H1 (cell line): Measurements from ENCODE around the gene CASKIN2. TPM values are rescaled to one million over a fixed set of nuclear protein-coding genes. Genes with fewer than 3 reads are reported as not detected.

Experiments used
- CTCF ChIA-PET: fragments of 300-600 bp; sonication (Branson Sonifier 250); formaldehyde crosslinking; loops from one replicate; lab custom pipeline; 2021; ENCODE audit not compliant: partially characterized antibody; lab: Charles Lee
- POLR2A ChIA-PET: fragments of 300-600 bp; sonication (Branson Sonifier 250); formaldehyde crosslinking; loops from one replicate; lab custom pipeline; 2021; ENCODE audit warnings: inconsistent platforms; ENCODE audit not compliant: partially characterized antibody; lab: Charles Lee
- DNase-seq, 2 experiments: peaks; one replicate each; pipeline versions ENCODE4 v3.0.0 to v3.0.0-alpha.2; 2010 to 2022; ENCODE audit warnings: low spot score in 2 of 2, low read depth in 1 of 2, mixed read lengths in 1 of 2
- FAIRE-seq: peaks from 2 replicates; lab custom pipeline; 2011; peaks lifted over from hg19 to GRCh38; lab: Jason Lieb, UNC
- H2AFZ ChIP-seq: 2 replicates; pipeline ENCODE4 v1.8.1; 2012; ENCODE audit warnings: low read length, inconsistent platforms
- H2AK5ac ChIP-seq: 2 replicates; pipeline ENCODE4 v1.6.1; 2013; ENCODE audit warnings: low read depth, low read length
- H2BK120ac ChIP-seq: replicated peaks from 2 replicates; pipeline ENCODE3; 2013; ENCODE audit warnings: low read depth, low read length, inconsistent platforms
- H2BK12ac ChIP-seq: 2 replicates; pipeline ENCODE4 v1.6.1; 2013; ENCODE audit warnings: low read depth, low read length
- H2BK15ac ChIP-seq: 2 replicates; pipeline ENCODE4 v1.6.1; 2013; ENCODE audit warnings: low read length
- H2BK20ac ChIP-seq: 2 replicates; pipeline ENCODE4 v1.6.1; 2013; ENCODE audit warnings: low read length
- H2BK5ac ChIP-seq: 2 replicates; pipeline ENCODE4 v1.6.1; 2013; ENCODE audit warnings: low read depth, low read length
- H3K14ac ChIP-seq: 2 replicates; pipeline ENCODE4 v1.6.1; 2013; ENCODE audit warnings: inconsistent platforms; ENCODE audit not compliant: insufficient read length
- H3K18ac ChIP-seq: 2 replicates; pipeline ENCODE4 v1.6.1; 2013; ENCODE audit warnings: low read length; ENCODE audit errors: extremely low read depth
- H3K23ac ChIP-seq: 2 replicates; pipeline ENCODE4 v1.6.1; 2013; ENCODE audit warnings: inconsistent platforms; ENCODE audit not compliant: insufficient read length
- H3K23me2 ChIP-seq: 2 replicates; pipeline ENCODE4 v1.6.1; 2013; ENCODE audit warnings: low read depth, low read length
- H3K27ac ChIP-seq: 2 replicates; pipeline ENCODE4 v1.6.1; 2011; ENCODE audit warnings: low read depth, low read length, inconsistent platforms
- H3K27me3 ChIP-seq, 4 experiments: replicated peaks in 1 of 4; 1 replicate in 1 of 4; 2 replicates in 3 of 4; pipeline versions ENCODE4 v1.6.1 to v1.8.1; 2011 to 2013; ENCODE audit warnings: low read length in 3 of 4, mild to moderate bottlenecking in 3 of 4, inconsistent platforms in 2 of 4, mixed read lengths in 2 of 4, moderate library complexity in 1 of 4; ENCODE audit not compliant: control insufficient read depth in 3 of 4, insufficient read depth in 3 of 4; ENCODE audit errors: extremely low read depth in 1 of 4
- H3K36me3 ChIP-seq, 4 experiments: 2 replicates each; pipeline versions ENCODE4 v1.6.1 to v1.8.1; 2011 to 2013; ENCODE audit warnings: mild to moderate bottlenecking in 4 of 4, low read length in 3 of 4, moderate library complexity in 2 of 4, control low read depth in 1 of 4, inconsistent platforms in 1 of 4; ENCODE audit not compliant: insufficient read depth in 4 of 4, control insufficient read depth in 2 of 4
- H3K4ac ChIP-seq: replicated peaks from 2 replicates; pipeline ENCODE3; 2013; ENCODE audit warnings: low read length, low read depth, mixed read lengths, inconsistent platforms; ENCODE audit not compliant: insufficient read length
- H3K4me1 ChIP-seq, 4 experiments: replicated peaks in 1 of 4; 1 replicate in 1 of 4; 2 replicates in 3 of 4; pipeline versions ENCODE4 v1.6.1 to v1.8.1; 2011 to 2013; ENCODE audit warnings: low read length in 3 of 4, inconsistent platforms in 2 of 4, mixed read lengths in 1 of 4; ENCODE audit not compliant: insufficient read depth in 4 of 4, control insufficient read depth in 3 of 4
- H3K4me2 ChIP-seq, 2 experiments: 2 replicates each; pipeline versions ENCODE4 v1.6.1 to v1.8.1; 2011 to 2013; ENCODE audit warnings: low read depth in 2 of 2, low read length in 2 of 2, control low read depth in 1 of 2, inconsistent platforms in 1 of 2, mild to moderate bottlenecking in 1 of 2; ENCODE audit not compliant: insufficient read depth in 1 of 2
- H3K4me3 ChIP-seq, 4 experiments: fragments of 200-600, 300-600 bp in 1 of 4; sonication (generic), shearing (Covaris generic), sonication (Bioruptor Twin) in 1 of 4; 2 replicates each; pipeline versions ENCODE4 v1.5.1 to v1.8.1; 2011 to 2016; ENCODE audit warnings: low read length in 4 of 4, low read depth in 3 of 4, control low read depth in 2 of 4, inconsistent platforms in 2 of 4, mild to moderate bottlenecking in 2 of 4, mixed read lengths in 1 of 4, moderate library complexity in 1 of 4; ENCODE audit not compliant: insufficient read depth in 2 of 4; ENCODE audit errors: extremely low read depth in 1 of 4
- H3K56ac ChIP-seq: replicated peaks from 2 replicates; pipeline ENCODE3; 2013; ENCODE audit warnings: low read depth, mild to moderate bottlenecking, mixed read lengths, low read length, inconsistent platforms; ENCODE audit not compliant: insufficient read length
- H3K79me1 ChIP-seq: 2 replicates; pipeline ENCODE4 v1.6.1; 2013; ENCODE audit warnings: low read depth, low read length, control low read depth
- H3K79me2 ChIP-seq, 2 experiments: 2 replicates each; pipeline versions ENCODE4 v1.6.1 to v1.8.1; 2012 to 2013; ENCODE audit warnings: low read length in 2 of 2, mild to moderate bottlenecking in 2 of 2, inconsistent platforms in 1 of 2; ENCODE audit not compliant: insufficient read depth in 2 of 2, control insufficient read depth in 1 of 2
- H3K9ac ChIP-seq, 4 experiments: replicated peaks in 1 of 4; 1 replicate in 1 of 4; 2 replicates in 3 of 4; pipeline versions ENCODE4 v1.6.1 to v1.8.1; 2011 to 2013; ENCODE audit warnings: low read depth in 3 of 4, low read length in 3 of 4, control low read depth in 2 of 4, mild to moderate bottlenecking in 2 of 4, moderate library complexity in 2 of 4, inconsistent platforms in 1 of 4; ENCODE audit errors: extremely low read depth in 1 of 4
- H3K9me3 ChIP-seq, 2 experiments: 2 replicates each; pipeline versions ENCODE4 v1.6.1 to v1.8.1; 2012 to 2013; ENCODE audit warnings: mild to moderate bottlenecking in 2 of 2, moderate library complexity in 2 of 2, control low read depth in 1 of 2, inconsistent platforms in 1 of 2, low read depth in 1 of 2, low read length in 1 of 2, mixed read lengths in 1 of 2; ENCODE audit not compliant: insufficient read depth in 2 of 2
- H4K20me1 ChIP-seq, 2 experiments: replicated peaks in 1 of 2; 2 replicates each; pipeline versions ENCODE3 to v1.8.1; 2011 to 2013; ENCODE audit warnings: inconsistent platforms in 2 of 2, low read length in 2 of 2, mild to moderate bottlenecking in 1 of 2; ENCODE audit not compliant: insufficient read depth in 2 of 2, control insufficient read depth in 1 of 2
- H4K5ac ChIP-seq: 2 replicates; pipeline ENCODE4 v1.6.1; 2013; ENCODE audit warnings: low read length, low read depth, mixed read lengths, inconsistent platforms; ENCODE audit not compliant: insufficient read length
- H4K8ac ChIP-seq: 2 replicates; pipeline ENCODE4 v1.8.0; 2013; ENCODE audit warnings: mild to moderate bottlenecking, moderate library complexity, low read length, inconsistent platforms; ENCODE audit not compliant: insufficient read depth; ENCODE audit errors: extremely low read depth
- H4K91ac ChIP-seq: replicated peaks from 2 replicates; pipeline ENCODE3; 2013; ENCODE audit warnings: low read length, mixed read lengths, inconsistent platforms; ENCODE audit not compliant: insufficient read length
- CEBPB ChIP-seq: IDR thresholded peaks from 2 replicates; pipeline ENCODE4 v1.6.1; 2012; ENCODE audit warnings: low read depth, low read length
- CTBP2 ChIP-seq: IDR thresholded peaks from 2 replicates; pipeline ENCODE4 v1.7.0; 2011; ENCODE audit warnings: borderline replicate concordance, mild to moderate bottlenecking, moderate library complexity, mixed read lengths, low read length; ENCODE audit not compliant: insufficient read depth, insufficient read length
- EP300 ChIP-seq, 2 experiments: IDR thresholded peaks; 1 replicate in 1 of 2; 2 replicates in 1 of 2; pipeline ENCODE4 v1.6.1; 2011 to 2012; ENCODE audit warnings: low read depth in 2 of 2, low read length in 2 of 2, mild to moderate bottlenecking in 2 of 2, borderline replicate concordance in 1 of 2, inconsistent platforms in 1 of 2, moderate library complexity in 1 of 2
- FOSL1 ChIP-seq: IDR thresholded peaks from 2 replicates; pipeline ENCODE4 v1.6.1; 2011; ENCODE audit warnings: mild to moderate bottlenecking, low read depth, low read length, moderate library complexity; ENCODE audit not compliant: insufficient read depth
- GTF2F1 ChIP-seq: IDR thresholded peaks from 2 replicates; pipeline ENCODE4 v1.6.1; 2012; ENCODE audit warnings: low read depth, low read length, improper control_type of control experiment, borderline replicate concordance
- KDM4A ChIP-seq: IDR thresholded peaks from one replicate; pipeline ENCODE4 v1.7.1; 2012; ENCODE audit warnings: low read depth, mild to moderate bottlenecking, moderate library complexity, low read length, inconsistent platforms; ENCODE audit not compliant: severe bottlenecking
- POU5F1 ChIP-seq: IDR thresholded peaks from 2 replicates; pipeline ENCODE4 v1.6.1; 2011; ENCODE audit warnings: low read depth, mild to moderate bottlenecking, low read length, moderate library complexity
- SIRT6 ChIP-seq: IDR thresholded peaks from one replicate; pipeline ENCODE4 v1.7.1; 2012; ENCODE audit warnings: low read length, inconsistent platforms
- TBP ChIP-seq: IDR thresholded peaks from 2 replicates; pipeline ENCODE4 v1.6.1; 2011; ENCODE audit warnings: low read depth, low read length, improper control_type of control experiment
- USF2 ChIP-seq: IDR thresholded peaks from 2 replicates; pipeline ENCODE4 v1.6.1; 2011; ENCODE audit warnings: low read length, improper control_type of control experiment
- ZNF274 ChIP-seq: IDR thresholded peaks from 2 replicates; pipeline ENCODE4 v1.7.0; 2012; ENCODE audit warnings: low read length, borderline replicate concordance; ENCODE audit errors: extremely low read depth
- WGBS, 2 experiments: shearing (Covaris generic) in 1 of 2; methylation state at CpG; one replicate each; pipeline versions ENCODE4 v1.1.6 to v1.1.7; 2013 to 2015; ENCODE audit warnings: low lambda C conversion rate in 2 of 2, mixed read lengths in 2 of 2, inconsistent platforms in 1 of 2, low coverage in 1 of 2, missing lambda C conversion rate in 1 of 2; ENCODE audit not compliant: insufficient replicate concordance in 2 of 2, insufficient coverage in 1 of 2, insufficient read length in 1 of 2; ENCODE audit errors: extremely low coverage in 1 of 2, missing lambda C conversion rate in 1 of 2; 5-methylcytosine and 5-hydroxymethylcytosine counted together
- polyA plus RNA-seq, 7 experiments: library from polyadenylated mRNA; depleted of rRNA in 3 of 7; stranded (reverse) in 5 of 7; unstranded in 2 of 7; fragments of >200 nt in 5 of 7; fragments of 200-250 nt in 2 of 7; gene quantifications; 1 replicate in 5 of 7; 2 replicates in 1 of 7; 4 replicates in 1 of 7; pipeline versions ENCODE4 v1.2.1 to v1.2.3, GENCODE V29; 2011 to 2013; ENCODE audit warnings: missing spikeins in 2 of 7, mixed read lengths in 2 of 7
- total RNA-seq: library from RNA; stranded (reverse); fragmentation: NEBNext Ultra II Directional; extraction: Animal tissue kit (Norgen Biotek cat#: 25700); gene quantifications from 2 replicates; pipeline ENCODE4 v1.2.1, GENCODE V29; 2021

The CASKIN2 gene
- total and polyA plus RNA-seq, 2 of the 8 experiments (the other 6 are each of a cell fraction or from before 2014, with no cell fraction given), result 6.7 to 32.3 TPM

GRCh38 chr17:75465039-75465438 lies 50.3 kb downstream of the CASKIN2 start:
- H4K20me1 ChIP-seq, result peaks cover 2% of the 10 kb centered on the region in 2 experiments
- H3K27me3 ChIP-seq, result no peaks in the 10 kb centered on the region
- 93% methylated on average over 6 of the region's 6 CpGs; no CpG with 5 or more reads in 1 of the 2 experiments for WGBS, 2 experiments
- no peak overlapping the region for H3K56ac ChIP-seq
- ChIA-PET POLR2A (interaction anchor here (1.8 to 2.7 kb wide), 2 partner anchors 9 to 37 kb away, joined by 4 to 8 read pairs; partner anchors contain the start of gene TMEM94), CTCF (interaction anchor here (0.7 to 1.4 kb wide), 2 partner anchors 9 to 1828 kb away, joined by 3 read pairs; no protein-coding TSS in a partner anchor)
- H2AK5ac ChIP-seq, result no peak overlapping the region
- no peak overlapping the region for H4K91ac ChIP-seq
- DNase-seq (no peak), FAIRE-seq (no peak)
- H2AFZ ChIP-seq, result no peak overlapping the region
- no peak overlapping the region for H3K9ac ChIP-seq
- no peak overlapping the region for H4K8ac ChIP-seq
- H3K14ac ChIP-seq, result no peak overlapping the region
- H3K9me3 ChIP-seq, result no peaks in the 10 kb centered on the region
- no peak overlapping the region for H3K27ac ChIP-seq
- no peaks in the 10 kb centered on the region for H3K36me3 ChIP-seq
- peaks cover 0 to 2% of the 10 kb centered on the region in 2 experiments; a peak in 2 of 4 replicates for H3K79me2 ChIP-seq
- H2BK12ac ChIP-seq, result no peak overlapping the region
- no peak overlapping the region for H4K5ac ChIP-seq
- H3K4me1 ChIP-seq, result no peaks in the 10 kb centered on the region
- H2BK15ac ChIP-seq, result no peak overlapping the region
- H3K23ac ChIP-seq, result no peak overlapping the region
- H3K79me1 ChIP-seq, result peaks cover 7% of the 10 kb centered on the region; the same call in 1 of the 2 replicates
- H2BK5ac ChIP-seq, result no peak overlapping the region
- TF ChIP-seq KDM4A, result no peak
- TF ChIP-seq SIRT6, result no peak
- no peak for TF ChIP-seq CTBP2
- TF ChIP-seq GTF2F1, result no peak
- no peak for TF ChIP-seq FOSL1
- no peak for TF ChIP-seq USF2
- TF ChIP-seq POU5F1, result no peak
- TF ChIP-seq EP300 (IDR thresholded peaks at IDR 0.05; ENCODE audit: borderline replicate concordance in 1 of 2, low read depth in 2 of 2, low read length in 2 of 2), result no peak
- no peak for TF ChIP-seq TBP
- TF ChIP-seq CEBPB, result no peak
- no peak for TF ChIP-seq ZNF274
- TF ChIP-seq, all 59 proteins: peak for 0
- Histone ChIP-seq H3K4me2 (no peak overlapping the region), H2BK120ac (no peak overlapping the region), H2BK20ac (no peak overlapping the region), H3K4ac (no peak overlapping the region), H3K23me2 (no peaks in the 10 kb centered on the region), H3K18ac (no peak overlapping the region), H3K4me3 (no peak overlapping the region)
